Activated T-cell treated with anti-CD3 and anti-CD28 coated beads, Interleukin-2, amount 50 U/mL, for 72 hours (primary cell): Measurements from ENCODE around the gene DEFB113. TPM values are rescaled to one million over a fixed set of nuclear protein-coding genes. Genes with fewer than 3 reads are reported as not detected.

ENCODE experiments used
- ATAC-seq, 2 donors: fragments of 150-1000 bp; cut with Tn5 transposase; replicated peaks in 1 of 2; 2 replicates each; pipeline ENCODE4 v1.10.0; 2021; ENCODE audit warnings: moderate library complexity in 2 of 2, mild to moderate bottlenecking in 1 of 2
- DNase-seq, 2 donors: peaks; one replicate each; pipeline ENCODE4 v3.0.0; 2021 to 2022; ENCODE audit warnings: mixed read lengths in 1 of 2
- H3K27ac Mint-ChIP-seq: one replicate; pipeline ENCODE4 v1.8.0; 2022; ENCODE audit warnings: mild to moderate bottlenecking, moderate library complexity, mixed read lengths
- H3K27me3 Mint-ChIP-seq: one replicate; pipeline ENCODE4 v1.8.0; 2022; ENCODE audit warnings: low read depth, mixed read lengths
- H3K36me3 Mint-ChIP-seq, 2 donors: one replicate each; pipeline ENCODE4 v1.8.0; 2022; ENCODE audit warnings: mixed read lengths in 2 of 2, mild to moderate bottlenecking in 1 of 2; ENCODE audit not compliant: insufficient read depth in 2 of 2
- H3K4me1 Mint-ChIP-seq: one replicate; pipeline ENCODE4 v1.8.0; 2022; ENCODE audit warnings: low read depth, mixed read lengths
- H3K4me3 Mint-ChIP-seq, 2 donors: one replicate each; pipeline ENCODE4 v1.8.0; 2022; ENCODE audit warnings: mild to moderate bottlenecking in 2 of 2, mixed read lengths in 2 of 2, moderate library complexity in 2 of 2
- H3K9me3 Mint-ChIP-seq, 2 donors: one replicate each; pipeline ENCODE4 v1.8.0; 2022; ENCODE audit warnings: mixed read lengths in 2 of 2
- total RNA-seq, 2 donors: library from RNA; stranded (reverse); gene quantifications; one replicate each; pipeline ENCODE4 v1.2.3, GENCODE V29; 2022

Gene DEFB113, protein sequence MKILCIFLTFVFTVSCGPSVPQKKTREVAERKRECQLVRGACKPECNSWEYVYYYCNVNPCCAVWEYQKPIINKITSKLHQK
- not detected for total RNA-seq

DNA sequence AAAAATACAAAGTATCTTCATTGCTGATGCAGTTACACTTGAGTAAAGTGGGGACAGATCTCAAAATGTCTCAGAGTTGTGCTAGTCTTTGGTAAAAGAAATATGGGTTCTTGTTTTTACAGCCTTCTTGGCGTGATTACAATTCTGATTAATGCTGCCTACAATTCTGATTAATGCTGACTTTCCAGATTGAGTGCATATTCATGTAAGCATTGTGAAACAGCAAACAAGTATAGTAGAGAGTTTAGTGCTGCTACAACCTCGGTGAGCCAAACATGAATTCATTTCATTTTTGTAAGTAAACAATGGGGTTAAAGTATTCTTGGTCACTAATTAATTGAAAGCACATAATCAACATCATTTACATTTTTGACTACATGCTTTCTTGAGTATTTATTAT, at the start of gene DEFB113:
Gene DEFB113 (minus strand): TSS at position 21 of the 400 bp plus-strand sequence. CDS start 0 bp downstream, at position 21.
- no peak for DNase-seq

DNA sequence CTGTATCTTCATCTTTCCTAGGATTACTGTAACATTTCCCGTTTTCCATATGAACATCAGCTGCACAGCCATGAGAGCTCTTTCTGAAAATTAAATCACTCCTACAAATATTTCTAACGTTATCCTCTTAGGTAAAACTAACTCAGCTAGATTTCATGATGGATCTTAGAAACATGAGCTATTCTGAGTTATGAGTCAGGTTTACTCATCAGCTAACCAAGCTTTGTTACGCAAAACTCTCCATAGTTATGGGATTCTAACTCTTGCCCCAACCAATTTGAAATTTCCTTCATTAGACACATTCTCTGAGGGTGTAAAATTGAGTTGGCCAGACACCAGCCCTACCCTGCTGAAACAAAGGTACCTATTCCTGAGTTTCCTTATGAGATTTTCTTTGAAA, 38.4 kb upstream of the DEFB113 start:
- Mint-ChIP-seq H3K27me3 (no peaks in the 10 kb centered on the region), H3K4me1 (no peaks in the 10 kb centered on the region), H3K9me3 (peaks cover 0 to 3% of the 10 kb centered on the region in 2 donors), H3K27ac (no peak overlapping the region), H3K36me3 (no peaks in the 10 kb centered on the region), H3K4me3 (no peak overlapping the region)
- DNase-seq (no peak), ATAC-seq (no peak)

More for the DNA sequence above, at the start of gene DEFB113:
- ATAC-seq: no peak
- H3K27me3 Mint-ChIP-seq: no peaks in the 10 kb centered on the region
- H3K4me1 Mint-ChIP-seq: no peaks in the 10 kb centered on the region
- no peak within 1 kb of the TSS for H3K27ac Mint-ChIP-seq
- H3K9me3 Mint-ChIP-seq: no peaks in the 10 kb centered on the region
- no peak within 1 kb of the TSS for H3K4me3 Mint-ChIP-seq
- no peaks in the 10 kb centered on the region for H3K36me3 Mint-ChIP-seq

DNA sequence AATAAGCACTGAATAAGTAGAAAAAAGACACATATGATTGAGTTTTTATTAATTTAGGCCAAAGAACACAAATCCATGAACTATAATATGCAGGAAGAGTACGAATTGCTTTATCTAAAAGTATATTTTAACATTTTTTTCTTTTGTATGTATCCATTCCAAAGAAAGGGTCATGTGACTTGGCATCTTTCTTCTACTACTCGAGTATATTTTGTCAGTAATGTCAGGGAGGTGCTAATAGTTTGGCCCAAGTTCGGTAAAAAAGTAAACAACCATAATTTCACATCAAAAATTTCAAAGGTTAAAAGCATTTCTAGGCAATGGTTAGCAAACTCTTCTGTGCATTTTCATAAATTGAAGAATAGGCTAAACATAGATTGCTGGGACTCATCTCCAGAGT, 33.7 kb upstream of the DEFB113 start:
- Mint-ChIP-seq H3K27me3 (no peaks in the 10 kb centered on the region), H3K9me3 (peaks cover 0 to 3% of the 10 kb centered on the region in 2 donors), H3K27ac (no peak overlapping the region), H3K4me3 (no peak overlapping the region), H3K4me1 (no peaks in the 10 kb centered on the region), H3K36me3 (no peaks in the 10 kb centered on the region)
- DNase-seq (no peak), ATAC-seq (no peak)

DNA sequence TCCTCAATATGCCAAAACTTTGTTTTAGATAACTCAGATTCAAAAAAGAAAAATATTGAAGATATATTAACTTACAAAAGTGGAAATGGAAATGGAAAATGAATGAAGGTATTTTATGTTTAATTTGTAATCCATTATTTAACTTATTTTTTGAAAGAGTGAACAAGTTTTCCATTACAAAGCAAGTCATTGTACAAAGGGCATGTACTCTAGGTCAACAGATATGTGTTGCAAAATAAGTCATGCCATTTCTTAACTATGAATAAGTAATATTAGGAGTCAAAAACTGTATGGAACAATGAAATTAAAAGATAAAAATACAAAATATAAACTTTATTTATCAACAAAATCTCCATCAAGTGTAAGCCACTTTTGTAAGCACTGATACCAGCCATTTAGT, 25.9 kb upstream of the DEFB113 start:
- Mint-ChIP-seq H3K27ac (no peak overlapping the region), H3K36me3 (no peaks in the 10 kb centered on the region), H3K9me3 (peaks cover 4% of the 10 kb centered on the region in 2 donors), H3K4me3 (no peak overlapping the region), H3K27me3 (no peaks in the 10 kb centered on the region), H3K4me1 (no peaks in the 10 kb centered on the region)
- DNase-seq: no peak
- ATAC-seq: no peak

DNA sequence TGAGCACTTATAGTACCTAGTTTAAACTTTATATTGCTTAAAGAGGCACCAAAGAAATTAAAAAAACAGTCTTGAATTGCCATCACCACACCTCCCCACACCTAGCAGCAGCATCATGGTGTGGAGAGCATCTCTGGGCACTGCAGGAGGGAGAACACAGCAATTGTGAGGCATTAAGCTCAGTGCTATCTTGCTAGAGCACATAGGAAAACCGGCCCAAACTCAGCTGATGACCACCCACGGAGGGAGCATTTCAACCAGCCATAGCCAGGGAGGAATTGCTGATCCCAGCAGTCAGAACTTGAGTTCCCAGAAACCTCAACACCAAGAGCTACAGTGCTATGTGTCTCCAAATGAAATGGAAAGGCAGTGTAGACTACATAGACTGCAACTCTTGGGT, 19.5 kb upstream of the DEFB113 start:
- no peak for DNase-seq
- Mint-ChIP-seq H3K27me3 (no peaks in the 10 kb centered on the region), H3K36me3 (no peaks in the 10 kb centered on the region), H3K4me1 (no peaks in the 10 kb centered on the region), H3K9me3 (peaks cover 4 to 6% of the 10 kb centered on the region in 2 donors), H3K4me3 (no peak overlapping the region), H3K27ac (no peak overlapping the region)
- no peak for ATAC-seq

DNA sequence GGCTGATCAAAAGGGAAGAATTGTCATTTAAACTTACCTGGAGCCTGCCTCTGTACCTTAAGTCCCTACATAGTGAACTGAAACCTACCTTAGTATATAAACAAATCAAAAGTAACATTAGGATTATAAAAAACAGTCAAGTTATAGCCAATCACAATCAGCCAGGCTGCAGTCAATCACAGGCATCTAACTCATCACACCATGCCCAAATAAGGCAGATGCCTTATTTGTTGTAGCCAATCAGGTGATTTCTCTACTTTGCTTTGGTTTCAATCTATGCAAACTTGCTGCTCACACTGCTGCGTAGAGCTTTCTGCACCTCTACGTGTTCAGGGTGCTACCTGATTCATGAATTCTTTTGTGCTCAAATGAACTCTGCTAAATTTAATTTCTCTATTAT, 18.3 kb upstream of the DEFB113 start:
- Mint-ChIP-seq H3K27me3 (no peaks in the 10 kb centered on the region), H3K9me3 (peaks cover 4 to 6% of the 10 kb centered on the region in 2 donors), H3K4me3 (no peak overlapping the region), H3K27ac (no peak overlapping the region), H3K36me3 (no peaks in the 10 kb centered on the region), H3K4me1 (no peaks in the 10 kb centered on the region)
- DNase-seq (no peak), ATAC-seq (no peak)

DNA sequence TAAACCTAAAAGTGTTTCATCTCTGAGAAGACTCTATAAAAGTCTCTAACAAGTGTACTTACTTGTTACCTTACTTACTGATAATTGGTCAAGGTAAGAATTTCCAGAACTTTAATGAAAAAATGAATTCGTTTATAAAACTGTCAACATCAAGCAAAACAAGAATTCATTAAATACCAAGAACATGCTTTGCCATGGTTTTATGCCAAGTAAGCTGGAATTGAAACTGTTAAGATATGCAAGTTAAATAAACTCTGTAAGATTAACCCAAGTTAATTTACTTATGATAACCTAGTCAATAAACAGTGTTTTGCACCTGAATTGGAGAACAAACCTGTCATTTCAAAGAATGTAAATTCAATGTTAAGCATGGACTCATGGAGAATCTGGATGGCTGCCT, 17.1 kb upstream of the DEFB113 start:
- no peak overlapping the region for H3K27ac Mint-ChIP-seq
- DNase-seq (no peak), ATAC-seq (no peak)
- H3K36me3 Mint-ChIP-seq: no peaks in the 10 kb centered on the region
- no peaks in the 10 kb centered on the region for H3K27me3 Mint-ChIP-seq
- no peak overlapping the region for H3K4me3 Mint-ChIP-seq
- H3K9me3 Mint-ChIP-seq: peaks cover 0 to 5% of the 10 kb centered on the region in 2 donors
- no peaks in the 10 kb centered on the region for H3K4me1 Mint-ChIP-seq

DNA sequence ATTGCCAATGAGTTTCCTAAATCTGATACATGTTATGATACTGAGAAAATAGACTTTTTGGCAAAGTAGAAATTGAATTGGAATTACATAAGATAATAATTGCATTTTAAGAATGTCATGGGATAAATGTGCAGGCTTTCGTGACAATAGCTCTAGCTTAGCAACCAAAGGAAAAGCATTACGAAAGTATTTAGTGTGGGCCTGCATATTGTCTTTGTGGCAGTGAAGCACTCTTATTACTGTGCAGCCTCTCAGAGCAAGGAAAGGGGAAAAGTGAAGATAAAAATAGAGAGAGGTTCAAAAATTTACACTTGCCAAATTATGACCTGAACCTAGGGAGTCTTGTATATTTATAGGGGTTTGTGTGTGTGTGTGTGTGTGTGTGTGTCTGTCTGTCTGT, 12.6 kb upstream of the DEFB113 start:
- Mint-ChIP-seq H3K4me1 (peaks cover 7% of the 10 kb centered on the region), H3K36me3 (no peaks in the 10 kb centered on the region), H3K27me3 (no peaks in the 10 kb centered on the region), H3K9me3 (peaks cover 0 to 4% of the 10 kb centered on the region in 2 donors), H3K27ac (no peak overlapping the region), H3K4me3 (no peak overlapping the region)
- DNase-seq (no peak), ATAC-seq (no peak)

DNA sequence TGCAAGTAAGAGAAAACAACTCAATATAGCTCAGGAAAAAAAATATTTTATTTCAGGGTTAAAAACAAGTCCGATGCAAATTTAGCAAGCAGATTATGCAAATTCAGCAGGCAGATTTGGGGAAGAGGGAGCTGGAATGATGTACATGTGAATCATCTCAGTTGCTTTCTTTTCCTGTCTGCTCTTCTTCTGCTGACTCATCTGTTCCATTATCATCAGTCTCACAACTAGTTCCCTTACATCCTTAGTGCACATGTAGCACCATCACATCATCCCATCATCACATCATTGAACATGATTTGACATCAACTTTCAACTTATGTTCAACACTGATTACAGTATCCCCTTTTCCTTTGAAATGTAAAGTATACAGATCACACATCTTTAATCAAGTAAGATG, 11.5 kb upstream of the DEFB113 start:
- Mint-ChIP-seq H3K4me3 (no peak overlapping the region), H3K9me3 (peaks cover 0 to 4% of the 10 kb centered on the region in 2 donors), H3K27ac (no peak overlapping the region), H3K4me1 (peaks cover 7% of the 10 kb centered on the region), H3K36me3 (no peaks in the 10 kb centered on the region), H3K27me3 (no peaks in the 10 kb centered on the region)
- DNase-seq: no peak
- ATAC-seq: peak in 1 of 2 donors; percentile 51

DNA sequence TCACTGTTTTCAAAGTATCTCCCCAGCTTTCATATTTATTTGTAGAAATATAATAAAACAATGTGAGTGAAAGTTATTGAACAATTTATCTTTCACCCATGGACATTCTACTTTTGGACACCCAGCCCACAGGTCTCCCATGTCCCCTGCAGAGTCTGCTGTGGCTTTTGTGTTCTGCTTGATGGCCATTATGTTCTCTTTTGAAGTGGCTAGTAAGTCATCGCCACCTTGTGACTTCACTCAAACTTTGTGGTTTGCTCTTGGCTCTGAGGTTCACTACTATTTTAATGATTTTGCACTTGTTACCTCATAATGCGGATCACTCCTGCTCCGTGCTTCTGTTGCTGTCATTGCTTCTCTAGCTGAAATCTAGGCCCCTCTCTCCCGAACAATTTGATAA, 10.2 kb upstream of the DEFB113 start:
- DNase-seq (no peak), ATAC-seq (no peak)
- Mint-ChIP-seq H3K27ac (no peak overlapping the region), H3K4me1 (peaks cover 7% of the 10 kb centered on the region), H3K9me3 (peaks cover 0 to 1% of the 10 kb centered on the region in 2 donors), H3K27me3 (no peaks in the 10 kb centered on the region), H3K36me3 (no peaks in the 10 kb centered on the region), H3K4me3 (no peak overlapping the region)

DNA sequence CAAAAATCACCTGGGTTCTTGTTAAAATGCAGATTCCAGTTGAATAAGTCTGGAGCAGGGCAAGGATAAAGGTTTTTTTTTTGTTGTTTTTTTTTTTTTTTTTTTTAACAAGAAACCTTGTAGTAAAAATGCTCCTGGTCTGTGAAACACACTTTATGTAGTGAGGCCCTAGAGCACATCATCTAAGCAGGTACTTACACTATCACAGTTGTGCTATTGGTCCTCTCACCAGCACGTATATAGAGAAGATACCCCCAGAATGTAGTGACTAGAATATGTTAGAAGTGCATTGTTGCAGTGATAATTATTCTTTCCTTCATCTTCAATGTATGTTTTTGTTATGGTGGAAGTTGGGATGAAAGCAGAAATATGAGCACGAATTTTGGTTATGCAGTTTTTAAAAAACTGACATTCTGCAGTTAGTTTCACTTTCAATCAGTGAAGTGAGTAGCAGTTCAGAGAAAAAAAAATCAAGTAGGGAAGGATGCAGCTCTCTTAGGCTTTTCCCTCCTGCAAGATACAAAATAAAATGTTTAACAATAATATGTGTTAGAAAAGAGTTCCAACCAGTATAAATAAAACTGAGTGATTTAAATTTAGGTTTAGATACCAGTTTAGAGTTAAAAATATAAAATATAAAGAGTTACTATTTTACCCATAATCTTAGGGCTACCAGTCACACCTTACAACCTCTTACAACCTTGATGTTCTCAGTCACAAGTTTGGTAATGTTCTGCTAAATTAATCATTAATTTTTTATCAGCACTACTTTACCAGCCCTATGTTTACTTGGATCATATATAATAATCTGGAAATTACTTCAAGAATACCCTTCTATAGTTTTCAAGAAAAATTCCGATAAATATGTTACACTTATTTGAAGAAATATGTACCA, 9.2 kb upstream of the DEFB113 start:
- ATAC-seq (no peak), DNase-seq (no peak)
- Mint-ChIP-seq H3K4me3 (peak overlapping the region in 1 of 2 donors; percentile 70), H3K9me3 (peaks cover 0 to 1% of the 10 kb centered on the region in 2 donors), H3K36me3 (no peaks in the 10 kb centered on the region), H3K4me1 (peaks cover 7% of the 10 kb centered on the region), H3K27me3 (no peaks in the 10 kb centered on the region), H3K27ac (no peak overlapping the region)

DNA sequence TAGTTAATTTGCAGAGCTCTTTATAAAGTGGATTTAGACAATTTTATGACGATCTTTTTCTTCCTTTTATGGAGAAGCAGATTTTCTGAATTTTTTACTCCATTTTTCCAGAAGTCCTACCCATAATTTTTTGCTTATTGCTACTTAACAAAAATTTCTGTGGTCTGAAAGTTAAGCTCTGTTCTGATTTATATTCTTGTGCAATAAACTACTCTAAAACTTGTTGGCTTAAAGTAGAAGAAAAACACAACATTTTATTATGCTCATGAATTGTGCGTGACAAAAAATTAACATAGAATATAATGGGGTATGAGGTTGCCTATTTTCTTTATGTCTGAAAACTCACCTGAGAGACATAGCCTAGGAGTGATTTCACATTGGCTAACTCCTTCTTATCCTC, 2.6 kb downstream of the DEFB113 start:
- ATAC-seq: no peak
- no peaks in the 10 kb centered on the region for H3K27me3 Mint-ChIP-seq
- no peaks in the 10 kb centered on the region for H3K4me1 Mint-ChIP-seq
- no peak overlapping the region for H3K4me3 Mint-ChIP-seq
- no peak for DNase-seq
- H3K27ac Mint-ChIP-seq: no peak overlapping the region
- no peaks in the 10 kb centered on the region for H3K9me3 Mint-ChIP-seq
- H3K36me3 Mint-ChIP-seq: no peaks in the 10 kb centered on the region

DNA sequence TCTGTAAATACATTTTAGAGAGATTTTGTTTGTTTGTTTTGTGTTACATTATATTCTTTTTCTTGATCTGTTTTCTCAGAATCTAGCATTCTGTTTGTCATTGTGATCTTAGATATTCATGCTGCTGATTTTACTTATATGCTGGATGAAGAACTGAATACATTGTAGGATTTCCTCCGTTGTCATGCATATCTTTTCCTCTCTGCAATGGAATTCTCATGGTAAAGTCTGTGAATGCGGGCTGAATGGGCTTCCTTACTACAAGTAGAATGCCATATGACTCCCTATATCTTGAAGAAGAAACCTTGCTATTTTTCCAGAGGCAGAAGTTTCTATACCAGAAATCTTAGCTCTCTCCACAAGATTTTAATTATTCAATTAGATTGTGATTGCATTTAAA, 3.1 kb downstream of the DEFB113 start:
- ATAC-seq (no peak), DNase-seq (no peak)
- Mint-ChIP-seq H3K4me1 (no peaks in the 10 kb centered on the region), H3K4me3 (no peak overlapping the region), H3K27ac (no peak overlapping the region), H3K9me3 (no peaks in the 10 kb centered on the region), H3K27me3 (no peaks in the 10 kb centered on the region), H3K36me3 (no peaks in the 10 kb centered on the region)

DNA sequence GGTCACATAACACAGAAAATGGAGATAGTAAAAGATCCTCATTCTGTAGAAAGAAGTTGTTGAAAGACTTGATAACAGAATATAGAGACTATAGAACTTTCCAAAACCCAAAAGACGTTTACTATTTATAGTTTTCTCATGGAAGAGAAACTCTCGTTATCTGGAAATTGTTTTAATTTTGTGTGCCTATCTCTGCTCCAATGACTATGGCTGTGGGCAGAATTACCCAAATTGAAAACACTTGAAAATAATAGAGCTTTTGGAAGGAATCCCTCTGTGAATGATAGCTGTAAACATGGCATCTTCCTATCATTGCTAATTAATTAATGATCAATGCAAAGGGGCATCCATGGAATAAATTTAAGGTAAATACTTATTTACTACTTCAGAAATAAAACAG, 5.4 kb downstream of the DEFB113 start, which contains the start of gene DEFB114:
Gene DEFB114 (minus strand): TSS at position 101 of the 400 bp plus-strand sequence. CDS start 59 bp downstream, at position 42.
- ATAC-seq: no peak
- Mint-ChIP-seq H3K9me3 (no peaks in the 10 kb centered on the region), H3K27me3 (no peaks in the 10 kb centered on the region), H3K4me1 (no peaks in the 10 kb centered on the region), H3K36me3 (no peaks in the 10 kb centered on the region), H3K4me3 (no peak within 1 kb of the TSS), H3K27ac (no peak within 1 kb of the TSS)
- DNase-seq: no peak
